GF-D8 (cell line): ENCODE measurements around the gene PRPF19.
A peak's percentile ranks its signal among the peaks of the same experiment; 100 is the strongest.

Source experiments
- DNase-seq: peaks from one replicate; lab custom pipeline; 2025; lab: John Stamatoyannopoulos, UW

Gene PRPF19

DNA sequence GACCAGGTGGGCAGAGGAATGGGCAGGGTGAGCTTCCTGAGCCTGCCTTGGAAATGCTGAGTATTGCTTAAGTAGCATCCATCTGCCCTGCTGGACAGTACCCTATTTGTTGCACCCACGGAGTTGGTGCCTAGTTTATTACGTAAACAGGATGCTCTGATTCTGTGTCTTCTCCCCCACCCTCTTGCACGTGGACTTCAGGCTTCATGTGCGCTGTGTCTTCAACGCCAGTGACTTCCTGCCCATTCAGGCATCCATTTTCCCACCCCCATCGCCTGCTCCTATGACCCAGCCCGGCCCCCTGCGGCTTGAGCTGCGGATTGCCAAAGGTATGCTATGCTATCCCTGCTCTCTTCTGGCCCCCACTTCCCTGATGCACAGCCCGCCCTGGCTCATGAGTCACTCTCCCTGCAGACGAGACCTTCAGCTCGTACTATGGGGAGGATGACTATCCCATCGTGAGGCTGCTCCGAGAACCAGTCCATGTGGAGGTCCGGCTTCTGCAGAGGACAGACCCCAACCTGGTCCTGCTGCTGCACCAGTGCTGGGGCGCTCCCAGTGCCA, 33.3 kb downstream of the PRPF19 start:
- no peak for DNase-seq

DNA sequence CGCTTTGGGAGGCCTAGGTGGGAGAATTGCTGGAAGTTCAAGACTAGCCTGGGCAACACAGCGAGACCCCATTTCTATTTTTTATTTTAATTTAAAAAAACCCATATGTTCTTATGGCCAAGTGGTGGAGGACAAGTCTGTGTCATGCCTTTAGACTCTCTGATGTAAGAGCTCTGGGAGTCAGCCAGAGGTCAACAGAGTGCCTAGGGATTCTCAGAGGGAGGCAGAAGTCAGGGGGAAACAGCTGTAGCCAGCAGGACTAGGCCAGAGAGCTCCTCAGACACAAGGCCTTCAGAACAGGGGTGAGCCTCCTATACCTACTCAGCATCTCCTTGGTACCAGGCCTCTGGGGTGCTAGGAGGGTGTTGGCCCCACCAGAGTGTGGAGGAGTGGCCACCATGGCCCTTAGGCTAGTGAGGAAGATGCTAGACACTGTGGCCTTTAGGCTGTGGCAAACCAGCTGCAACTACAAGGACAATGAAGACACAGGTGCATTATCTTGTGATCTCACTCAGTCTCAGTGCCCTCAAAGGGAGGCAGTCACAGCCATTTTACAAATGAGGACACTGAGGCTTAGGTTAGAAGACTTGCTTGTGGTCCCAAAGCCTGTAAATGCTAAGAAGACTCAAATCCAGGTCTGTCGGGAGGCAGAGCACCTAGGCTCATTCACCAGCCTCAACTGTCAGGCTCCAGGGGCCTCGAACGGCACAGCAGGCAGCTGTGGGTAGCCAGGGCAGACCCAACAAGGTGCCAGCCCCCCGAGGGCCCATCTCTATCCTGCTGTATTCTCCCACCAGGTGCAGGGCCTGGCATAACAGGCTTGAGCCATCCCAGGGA, 34.0 kb downstream of the PRPF19 start:
- DNase-seq: peak; percentile 40

DNA sequence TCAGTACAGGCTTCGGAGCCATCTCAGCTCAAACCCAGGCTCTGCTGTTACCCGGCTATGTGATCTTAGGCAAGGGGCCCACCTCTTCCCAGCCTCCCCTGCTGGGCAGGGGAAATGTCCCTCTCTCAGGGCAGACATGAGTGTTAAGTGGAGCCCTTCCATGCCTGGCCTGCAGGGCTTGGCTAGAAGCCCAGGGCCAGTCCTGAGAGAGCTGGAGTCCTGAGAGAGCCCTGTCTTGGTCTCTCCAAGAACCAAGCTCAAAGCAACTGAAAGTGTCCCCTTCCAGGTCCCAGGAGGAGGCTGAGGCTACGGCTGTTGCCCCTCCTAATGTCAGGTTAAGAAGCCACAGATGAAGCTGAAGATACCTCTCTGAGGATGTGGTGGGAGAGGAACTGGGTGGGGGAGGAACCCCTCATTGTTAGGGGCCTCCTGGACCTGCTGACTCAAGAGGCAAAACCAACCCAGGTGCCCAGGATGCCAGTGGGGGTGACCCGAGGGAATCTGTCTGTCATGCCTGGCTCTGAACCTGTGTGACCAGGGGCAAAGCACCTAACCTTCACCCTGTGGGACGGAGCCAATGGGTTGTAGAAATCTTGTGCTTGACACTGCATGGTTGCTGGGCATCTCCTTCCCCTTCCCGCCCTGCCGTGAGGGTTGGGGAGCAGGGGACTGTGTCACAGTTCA, 34.9 kb downstream of the PRPF19 start:
- DNase-seq: no peak

DNA sequence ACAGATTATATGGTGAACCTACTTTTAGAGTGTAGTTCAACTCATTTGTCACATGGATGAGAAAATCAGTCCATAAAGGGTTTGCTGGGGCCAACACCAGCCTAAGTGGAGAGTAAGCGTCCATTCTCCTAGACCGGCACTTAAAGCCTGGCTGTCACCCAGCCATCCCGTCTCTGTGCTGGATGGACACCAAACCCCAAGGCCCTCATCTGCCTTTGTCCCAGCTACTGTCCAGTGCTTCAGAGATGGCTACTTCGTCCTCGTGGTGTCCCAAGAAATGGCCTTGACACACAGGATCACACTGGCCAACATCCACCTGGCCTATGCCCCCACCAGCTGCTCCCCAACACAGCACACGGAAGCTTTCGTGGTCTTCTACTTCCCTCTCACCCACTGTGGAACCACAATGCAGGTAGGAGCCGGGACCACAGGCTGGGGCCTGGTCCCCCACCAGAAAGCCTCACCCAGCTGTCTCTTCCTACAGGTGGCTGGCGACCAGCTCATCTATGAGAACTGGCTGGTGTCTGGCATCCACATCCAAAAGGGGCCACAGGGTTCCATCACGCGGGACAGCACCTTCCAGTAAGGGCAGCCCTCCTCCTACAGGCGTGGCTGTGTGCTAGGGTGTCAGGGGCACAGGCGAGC, 35.5 kb downstream of the PRPF19 start:
- DNase-seq: no peak

DNA sequence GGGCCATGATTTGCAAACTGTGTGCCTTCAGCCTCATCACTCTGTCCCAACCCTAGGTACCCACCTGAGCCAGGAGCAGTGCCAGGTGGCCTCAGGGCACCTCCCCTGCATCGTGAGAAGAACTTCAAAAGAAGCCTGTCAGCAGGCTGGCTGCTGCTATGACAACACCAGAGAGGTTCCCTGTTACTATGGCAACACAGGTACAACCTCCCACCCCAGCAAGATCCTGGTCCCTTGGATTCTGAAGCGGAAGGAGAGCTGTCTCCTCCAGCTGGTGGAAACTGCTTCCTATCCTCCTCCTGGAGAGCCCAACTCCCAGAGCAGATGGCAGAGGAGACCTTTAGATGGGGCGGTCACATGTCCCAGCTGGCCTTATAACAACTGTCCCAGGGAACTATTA, 36.1 kb downstream of the PRPF19 start:
- DNase-seq: no peak

DNA sequence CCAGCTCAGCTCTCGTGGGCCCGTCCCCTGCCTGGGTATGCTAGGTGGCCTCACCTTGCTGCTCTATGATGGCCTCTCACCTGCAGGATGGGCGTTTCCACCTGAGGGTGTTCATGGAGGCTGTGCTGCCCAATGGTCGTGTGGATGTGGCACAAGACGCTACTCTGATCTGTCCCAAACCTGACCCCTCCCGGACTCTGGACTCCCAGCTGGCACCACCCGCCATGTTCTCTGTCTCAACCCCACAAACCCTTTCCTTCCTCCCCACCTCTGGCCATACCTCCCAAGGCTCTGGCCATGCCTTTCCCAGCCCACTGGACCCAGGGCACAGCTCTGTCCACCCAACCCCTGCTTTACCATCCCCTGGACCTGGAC, 36.9 kb downstream of the PRPF19 start:
- no peak for DNase-seq

DNA sequence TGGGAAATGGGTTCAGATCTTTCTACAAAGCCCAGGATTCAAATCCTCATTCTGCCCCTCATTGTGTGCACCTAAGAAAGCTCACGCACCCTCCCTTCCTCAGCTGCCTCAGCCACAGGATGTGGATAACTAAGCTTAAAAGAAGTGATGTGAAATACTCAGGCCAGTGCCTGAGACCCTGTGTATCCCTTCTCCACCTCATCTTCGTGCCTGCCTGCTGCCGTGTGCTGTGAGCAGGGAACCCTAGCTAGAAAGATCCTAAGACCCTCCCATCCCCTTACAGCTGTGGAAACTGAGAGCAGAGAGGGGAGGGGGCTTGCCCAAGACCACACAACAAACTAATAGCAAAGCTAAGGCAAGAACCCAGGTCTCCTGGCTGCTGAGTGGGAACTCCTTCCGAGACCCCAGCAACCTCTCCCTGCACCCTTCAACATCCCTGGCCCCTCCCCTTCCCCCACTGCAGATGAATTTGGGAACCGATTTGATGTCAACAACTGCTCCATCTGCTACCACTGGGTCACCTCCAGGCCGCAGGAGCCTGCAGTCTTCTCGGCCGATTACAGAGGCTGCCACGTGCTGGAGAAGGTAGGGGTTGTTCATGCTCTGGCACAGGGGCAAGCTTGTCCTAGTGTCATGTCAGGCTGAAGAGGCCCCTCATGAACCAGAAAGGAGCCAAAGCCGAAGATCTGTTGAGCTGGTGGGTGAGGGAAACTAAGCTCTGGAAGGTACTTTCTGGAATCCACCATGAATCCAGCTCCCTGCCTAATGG, 37.5 kb downstream of the PRPF19 start:
- DNase-seq: no peak

DNA sequence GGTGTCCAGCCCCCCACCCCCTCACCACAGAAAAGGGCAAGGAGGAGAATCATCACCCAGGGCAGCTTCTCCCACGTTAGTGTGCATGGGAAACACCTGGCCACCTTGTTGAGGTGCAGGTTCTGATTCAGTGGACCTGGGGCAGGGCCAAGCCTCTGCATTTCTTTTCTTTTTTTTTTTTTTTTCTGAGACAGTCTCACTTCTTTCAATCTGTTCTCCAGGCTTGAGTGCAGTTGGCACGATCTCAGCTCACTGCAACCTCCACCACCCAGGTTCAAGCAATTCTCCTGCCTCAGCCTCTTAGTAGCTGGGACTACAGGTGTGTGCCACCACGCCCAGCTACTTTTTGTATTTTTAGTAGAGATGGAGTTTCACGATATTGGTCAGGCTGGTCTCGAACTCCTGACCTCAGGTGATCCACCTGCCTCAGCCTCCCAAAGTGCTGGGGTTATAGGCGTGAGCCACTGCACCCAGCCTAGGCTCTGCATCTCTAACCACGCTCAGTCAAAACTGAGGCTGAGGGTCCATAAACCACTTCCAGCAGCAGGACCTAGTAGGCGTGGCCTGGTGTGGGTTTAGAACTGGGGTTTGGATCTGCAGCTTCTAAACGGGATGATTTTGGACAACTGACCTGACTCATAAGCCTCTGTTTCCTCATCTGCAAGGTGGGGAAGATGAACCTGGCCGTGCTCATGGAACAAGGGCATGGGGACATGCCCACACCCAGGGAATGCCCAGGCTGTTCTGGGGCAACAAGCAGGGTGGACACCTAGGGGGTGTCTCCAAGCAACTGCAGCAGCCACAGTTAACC, 38.3 kb downstream of the PRPF19 start:
- DNase-seq: no peak

DNA sequence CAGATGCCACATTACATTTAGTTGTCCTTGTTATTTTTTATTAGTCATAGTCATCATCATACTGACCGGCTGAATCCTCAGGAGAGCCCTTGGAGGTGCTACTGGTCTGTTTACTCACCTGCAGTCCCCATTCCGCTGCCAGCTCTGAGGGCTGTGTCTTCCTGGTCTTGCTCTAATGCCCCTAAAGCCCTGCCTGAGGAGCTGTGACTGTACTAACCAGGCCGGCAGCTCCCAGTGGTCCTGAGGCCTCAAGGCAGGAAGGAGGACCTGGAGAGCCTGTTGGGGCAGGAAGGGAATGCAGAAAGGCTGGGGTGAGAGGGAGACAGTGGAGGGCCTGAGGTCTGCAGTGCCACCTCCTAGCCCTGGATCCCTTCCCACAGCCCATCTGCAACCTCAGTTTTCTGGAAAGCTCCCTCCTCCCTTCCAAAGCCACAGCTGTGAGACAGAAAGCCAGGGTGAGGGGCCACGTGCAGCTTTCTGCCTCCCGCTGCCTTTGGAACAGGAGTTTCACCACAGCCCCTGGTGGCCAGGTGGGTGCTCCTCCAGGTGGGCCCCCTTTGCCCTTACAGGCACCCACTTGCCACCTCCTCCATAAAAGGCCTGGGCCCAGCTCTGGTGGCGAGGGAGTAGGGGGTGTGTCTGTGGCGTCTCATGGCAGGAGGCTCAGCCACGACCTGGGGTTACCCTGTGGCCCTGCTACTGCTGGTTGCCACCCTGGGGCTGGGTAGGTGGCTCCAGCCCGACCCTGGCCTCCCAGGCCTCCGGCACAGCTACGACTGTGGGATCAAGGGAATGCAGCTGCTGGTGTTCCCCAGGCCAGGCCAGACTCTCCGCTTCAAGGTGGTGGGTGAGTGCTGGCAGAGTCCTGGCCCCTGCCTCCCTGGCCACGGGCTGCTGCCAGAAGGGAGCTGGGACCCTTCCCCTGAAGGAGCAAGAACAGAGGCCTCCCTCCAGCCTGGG, 39.2 kb downstream of the PRPF19 start, which contains the start of gene ZP1:
ZP1 (plus strand) TSS at position 632 of the 960 bp plus-strand sequence; CDS start at position 652, 20 bp downstream.
- no peak for DNase-seq

DNA sequence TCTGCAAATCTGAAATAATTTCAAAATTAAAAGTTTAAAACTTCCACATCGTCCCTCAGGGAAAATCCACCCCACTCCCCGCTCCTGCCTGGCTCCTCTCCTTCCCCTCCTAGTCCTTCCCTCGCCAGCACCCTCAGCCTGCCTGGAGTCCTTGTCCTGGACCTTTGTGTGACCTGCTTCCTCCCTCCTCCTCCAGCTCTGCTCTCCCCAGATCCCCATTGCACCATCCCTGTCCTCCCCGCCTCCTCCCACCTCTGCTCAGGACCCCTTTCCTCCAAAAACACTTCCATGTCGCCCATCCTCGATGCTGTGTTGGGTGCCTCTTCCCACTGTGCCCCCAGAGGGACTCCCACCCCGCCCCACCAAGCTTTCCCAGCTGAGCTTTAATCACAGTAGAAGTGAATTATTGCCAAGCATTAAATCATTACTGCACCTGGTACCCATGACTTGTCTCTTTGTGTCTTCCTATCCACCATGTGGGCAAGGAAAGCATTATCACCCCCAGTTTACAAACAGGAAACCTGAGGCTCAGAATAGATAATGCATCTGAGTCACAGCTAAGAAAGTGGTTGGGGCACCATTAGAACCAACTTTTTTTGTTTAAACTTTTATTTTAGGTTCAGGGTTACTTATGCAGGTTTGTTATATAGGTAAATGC, 41.4 kb downstream of the PRPF19 start:
- DNase-seq: no peak

DNA sequence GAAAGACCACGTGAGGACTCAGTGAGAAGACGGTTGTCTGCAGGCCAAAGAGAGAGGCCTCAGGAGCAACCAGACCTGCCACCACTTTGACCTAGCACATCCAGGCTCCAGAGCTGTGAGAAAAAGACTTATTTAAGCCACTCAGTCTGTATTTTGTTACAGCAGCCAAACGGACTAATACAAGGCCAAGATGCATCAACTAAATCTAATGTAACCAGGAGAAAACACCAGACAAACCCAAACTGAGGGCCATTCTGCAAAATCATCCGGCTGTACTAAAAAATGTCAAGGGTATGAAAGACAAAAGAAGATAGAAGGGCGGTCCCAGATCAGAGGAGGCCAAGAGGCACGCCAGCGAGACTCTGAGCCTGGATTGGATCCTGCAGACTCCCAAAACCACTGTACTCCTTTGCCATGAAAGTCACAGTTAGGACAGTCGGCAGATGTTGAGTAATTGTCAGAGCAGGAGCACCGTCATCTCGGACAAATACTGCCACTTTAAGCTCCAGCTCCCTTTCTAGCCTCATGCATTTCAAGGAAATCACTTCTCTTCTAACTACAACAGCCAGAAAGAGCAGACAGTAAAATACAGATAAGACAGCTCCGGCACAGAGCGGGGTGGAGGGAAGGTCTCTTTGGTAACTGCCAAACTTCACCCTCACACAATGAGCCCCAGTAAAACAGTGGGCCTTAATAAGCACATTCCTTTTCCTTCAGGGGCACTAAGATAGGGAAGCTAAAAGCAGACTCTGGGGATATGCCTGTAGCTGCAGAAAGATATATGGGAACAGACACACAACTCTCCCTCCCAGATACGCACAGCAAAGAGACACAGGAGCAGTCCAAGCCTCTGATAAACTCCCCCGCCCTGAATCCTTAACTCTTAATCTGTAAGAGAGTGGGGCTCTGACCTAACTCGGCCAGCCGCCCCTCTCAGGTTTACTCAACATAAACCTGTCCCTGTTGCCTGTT, 42.5 kb downstream of the PRPF19 start:
- DNase-seq: no peak

DNA sequence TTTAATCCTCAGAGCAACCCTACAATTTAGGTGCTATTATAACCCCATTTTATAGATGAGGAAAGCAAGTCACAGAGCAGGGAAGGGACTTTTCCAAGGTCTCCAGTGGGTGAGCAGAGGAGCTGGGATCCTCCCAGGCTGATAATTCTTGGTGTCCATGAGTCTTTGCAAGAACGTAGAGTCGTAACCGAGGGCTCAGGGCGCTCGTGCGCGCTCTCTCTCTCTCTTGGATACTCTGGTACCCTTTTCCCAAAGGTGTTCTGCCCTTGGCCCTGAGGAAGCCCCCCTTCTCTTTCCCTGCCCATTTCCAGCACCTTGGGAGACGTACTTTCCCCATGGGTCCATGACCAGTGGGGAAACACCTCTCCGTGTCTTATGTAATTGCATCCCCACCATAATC, 44.2 kb downstream of the PRPF19 start:
- no peak for DNase-seq

DNA sequence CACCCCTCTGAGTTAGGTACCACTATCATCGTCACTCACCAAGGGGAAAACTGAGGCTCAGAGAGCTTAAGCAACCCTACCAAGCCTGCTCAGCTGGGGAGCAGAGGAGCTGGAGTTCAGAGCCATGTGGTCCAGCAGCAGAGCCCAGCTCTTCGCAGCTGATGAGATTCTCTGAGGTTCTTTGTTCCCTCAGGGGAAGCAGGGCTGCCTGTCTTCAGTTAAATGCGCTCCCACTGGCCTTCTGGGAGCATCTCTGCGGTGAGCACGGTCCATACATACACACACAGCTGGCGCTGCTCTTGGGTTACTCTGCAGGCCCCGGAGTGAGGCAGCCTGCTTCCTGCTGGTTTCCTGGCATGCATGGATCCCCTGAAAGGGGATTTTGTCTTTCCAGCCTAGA, 45.4 kb downstream of the PRPF19 start:
- no peak for DNase-seq

DNA sequence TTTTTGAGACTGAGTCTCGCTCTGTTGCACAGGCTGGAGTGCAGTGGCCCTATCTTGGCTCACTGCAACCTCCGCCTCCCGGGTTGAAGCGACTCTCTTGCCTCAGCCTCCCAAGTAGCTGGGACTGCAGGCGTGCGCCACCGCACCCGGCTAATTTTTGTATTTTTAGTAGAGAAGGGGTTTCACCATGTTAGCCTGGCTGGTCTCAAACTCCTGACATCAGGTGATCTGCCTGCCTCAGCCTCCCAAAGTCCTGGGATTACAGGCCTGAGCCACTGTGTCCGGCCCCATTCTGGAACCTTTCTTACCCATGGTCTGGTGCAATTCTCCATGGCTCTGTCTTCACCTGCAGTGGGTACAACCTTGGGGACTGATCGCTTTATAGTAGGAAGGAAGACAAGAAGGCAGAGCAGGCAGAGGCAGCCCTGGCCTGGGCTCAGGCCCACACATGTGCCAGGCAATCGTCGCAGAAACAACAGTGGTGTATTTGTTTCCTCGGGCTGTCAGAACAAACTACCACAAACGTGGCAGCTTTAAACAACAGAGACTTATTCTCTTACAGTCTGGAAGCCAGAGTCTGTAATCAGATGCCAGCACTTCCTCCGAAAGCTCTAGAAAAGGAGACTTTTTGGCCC, 46.7 kb downstream of the PRPF19 start:
- no peak for DNase-seq

DNA sequence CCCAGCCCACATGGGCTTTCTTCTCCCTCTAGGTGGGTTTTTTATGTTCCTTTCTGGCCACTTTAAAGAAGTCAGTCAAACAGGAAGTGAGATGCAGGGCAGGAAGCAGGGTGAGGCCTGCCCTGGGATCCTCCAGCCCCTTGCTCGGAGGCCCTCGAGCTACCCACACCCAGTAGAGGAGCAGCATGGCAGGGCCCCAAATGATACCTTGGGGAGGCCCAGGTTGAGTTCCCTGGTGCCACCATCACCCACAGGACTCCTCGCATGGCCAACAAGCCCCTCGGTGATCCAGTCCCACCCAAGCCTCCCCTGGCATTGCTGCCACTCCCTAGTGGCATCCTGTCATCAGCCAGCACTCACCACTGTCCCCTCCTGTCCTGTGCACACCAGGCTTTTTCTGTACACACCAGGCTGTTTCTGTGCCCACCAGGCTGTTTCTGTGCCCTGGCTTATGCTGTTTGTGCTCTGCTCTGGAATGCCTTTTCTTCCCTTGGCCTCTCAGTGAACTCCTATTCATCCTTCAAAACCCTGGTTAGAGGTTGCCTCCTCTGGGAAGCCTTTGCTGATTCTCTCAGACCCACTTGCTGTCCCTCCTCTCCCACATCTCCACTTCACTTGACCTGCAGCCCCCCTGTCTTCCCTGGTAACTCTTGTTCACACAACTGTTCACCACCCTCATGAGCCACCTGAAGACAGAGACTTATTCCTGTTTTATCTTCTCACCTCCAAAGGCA, 47.5 kb downstream of the PRPF19 start:
- no peak for DNase-seq

DNA sequence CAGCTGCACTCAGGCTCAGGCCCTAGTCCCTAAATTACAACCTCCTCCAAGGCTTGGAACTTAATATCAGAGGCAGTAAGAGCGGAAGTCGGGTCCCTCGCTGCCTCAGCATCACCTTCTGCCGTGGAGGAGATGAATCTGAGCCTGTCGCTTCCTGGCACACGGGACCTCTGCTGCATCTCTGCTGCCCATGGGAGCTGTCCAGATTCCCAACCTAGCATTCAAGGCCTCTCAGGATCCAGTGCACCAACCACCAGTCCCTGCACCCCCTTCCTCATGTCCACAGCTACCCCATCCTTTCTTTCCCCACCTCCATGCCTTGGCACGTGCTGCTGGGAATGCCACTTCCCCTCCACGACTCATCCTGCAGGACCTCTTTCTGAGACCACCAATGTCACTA, 48.1 kb downstream of the PRPF19 start:
- DNase-seq: no peak
